IPS-20b (cell line): ENCODE results near the gene KCNQ1.

Experiments used
- H3K27ac ChIP-seq: one replicate; pipeline ENCODE4 v1.5.1; 2013; ENCODE audit warnings: low read length
- H3K27me3 ChIP-seq: 2 replicates; pipeline ENCODE4 v1.6.1; 2013; ENCODE audit warnings: mild to moderate bottlenecking, low read length, inconsistent platforms; ENCODE audit not compliant: insufficient read depth
- H3K36me3 ChIP-seq: 2 replicates; pipeline ENCODE4 v1.6.1; 2013; ENCODE audit warnings: low read depth, mild to moderate bottlenecking, inconsistent platforms, low read length, moderate library complexity; ENCODE audit not compliant: insufficient read depth
- H3K4me1 ChIP-seq: 2 replicates; pipeline ENCODE4 v1.6.1; 2013; ENCODE audit warnings: mild to moderate bottlenecking, control low read depth, inconsistent platforms, low read length, moderate library complexity; ENCODE audit not compliant: insufficient read depth
- H3K4me3 ChIP-seq: 2 replicates; pipeline ENCODE4 v1.5.1; 2013; ENCODE audit warnings: mild to moderate bottlenecking, low read length, inconsistent platforms
- H3K9ac ChIP-seq: 2 replicates; pipeline ENCODE4 v1.6.1; 2013; ENCODE audit warnings: low read depth, mild to moderate bottlenecking, inconsistent platforms, low read length, moderate library complexity
- H3K9me3 ChIP-seq: 2 replicates; pipeline ENCODE4 v1.6.1; 2013; ENCODE audit warnings: mild to moderate bottlenecking, low read depth, low read length, inconsistent platforms; ENCODE audit not compliant: insufficient read depth

KCNQ1 gene

DNA sequence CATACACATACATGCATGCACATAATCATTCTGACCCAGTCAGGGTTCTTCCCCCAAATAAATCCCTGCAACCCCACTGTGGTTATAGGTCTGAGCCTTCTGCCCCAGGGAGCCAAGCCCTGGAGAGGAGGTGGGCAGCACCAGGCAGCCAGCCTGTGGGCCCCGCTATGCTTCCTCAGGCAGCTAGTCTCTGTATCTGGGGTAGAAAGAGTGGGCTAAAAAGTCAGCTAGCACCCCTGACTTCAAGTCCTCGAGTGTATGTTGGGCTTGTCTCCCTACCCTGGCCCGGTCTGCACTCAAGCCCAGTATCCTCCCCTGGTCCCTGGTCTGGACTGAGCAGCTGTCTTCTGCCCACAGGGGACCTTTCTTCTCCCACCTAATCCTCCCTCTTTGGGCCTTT is 226.9 kb downstream of the KCNQ1 start:
- H3K27me3 ChIP-seq = no peaks in the 10 kb centered on the region
- H3K4me1 ChIP-seq = no peaks in the 10 kb centered on the region; the same call in 1 of the 2 replicates

GRCh38 chr11:2672553-2673249 is 227.9 kb downstream of the KCNQ1 start:
- Histone ChIP-seq H3K4me1 (no peaks in the 10 kb centered on the region; the same call in 1 of the 2 replicates), H3K9me3 (no peaks in the 10 kb centered on the region), H3K27me3 (no peaks in the 10 kb centered on the region), H3K9ac (no peak overlapping the region), H3K36me3 (peaks cover 8% of the 10 kb centered on the region), H3K27ac (no peak overlapping the region), H3K4me3 (no peak overlapping the region)

More for the DNA sequence above, 226.9 kb downstream of the KCNQ1 start:
- H3K4me3 ChIP-seq = no peak overlapping the region
- H3K9me3 ChIP-seq = no peaks in the 10 kb centered on the region
- H3K27ac ChIP-seq = no peak overlapping the region
- H3K9ac ChIP-seq = no peak overlapping the region
- peaks cover 8% of the 10 kb centered on the region for H3K36me3 ChIP-seq

GRCh38 chr11:2673250-2673610 is 228.4 kb downstream of the KCNQ1 start:
- Histone ChIP-seq H3K4me1 (no peaks in the 10 kb centered on the region; the same call in 1 of the 2 replicates), H3K4me3 (no peak overlapping the region), H3K36me3 (peaks cover 8% of the 10 kb centered on the region), H3K9me3 (no peaks in the 10 kb centered on the region), H3K9ac (no peak overlapping the region), H3K27ac (no peak overlapping the region), H3K27me3 (no peaks in the 10 kb centered on the region)

GRCh38 chr11:2673871-2674471 is 229.2 kb downstream of the KCNQ1 start:
- no peaks in the 10 kb centered on the region for H3K27me3 ChIP-seq

GRCh38 chr11:2674658-2675131 is 229.9 kb downstream of the KCNQ1 start:
- H3K36me3 ChIP-seq = no peaks in the 10 kb centered on the region
- H3K27me3 ChIP-seq = no peaks in the 10 kb centered on the region
- H3K9me3 ChIP-seq = no peaks in the 10 kb centered on the region
- no peak overlapping the region for H3K4me3 ChIP-seq
- H3K27ac ChIP-seq = no peak overlapping the region
- H3K4me1 ChIP-seq = no peaks in the 10 kb centered on the region; the same call in 1 of the 2 replicates
- no peak overlapping the region for H3K9ac ChIP-seq

More at GRCh38 chr11:2673871-2674471, 229.2 kb downstream of the KCNQ1 start:
- Histone ChIP-seq H3K36me3 (peaks cover 6% of the 10 kb centered on the region), H3K9ac (no peak overlapping the region), H3K27ac (no peak overlapping the region), H3K4me1 (no peaks in the 10 kb centered on the region; the same call in 1 of the 2 replicates), H3K9me3 (no peaks in the 10 kb centered on the region), H3K4me3 (no peak overlapping the region)

GRCh38 chr11:2675540-2675939 is 230.7 kb downstream of the KCNQ1 start:
- H3K9ac ChIP-seq = no peak overlapping the region
- H3K4me1 ChIP-seq = no peaks in the 10 kb centered on the region; the same call in 1 of the 2 replicates
- no peaks in the 10 kb centered on the region for H3K9me3 ChIP-seq
- no peaks in the 10 kb centered on the region for H3K27me3 ChIP-seq
- H3K36me3 ChIP-seq = no peaks in the 10 kb centered on the region
- no peak overlapping the region for H3K4me3 ChIP-seq
- no peak overlapping the region for H3K27ac ChIP-seq

DNA sequence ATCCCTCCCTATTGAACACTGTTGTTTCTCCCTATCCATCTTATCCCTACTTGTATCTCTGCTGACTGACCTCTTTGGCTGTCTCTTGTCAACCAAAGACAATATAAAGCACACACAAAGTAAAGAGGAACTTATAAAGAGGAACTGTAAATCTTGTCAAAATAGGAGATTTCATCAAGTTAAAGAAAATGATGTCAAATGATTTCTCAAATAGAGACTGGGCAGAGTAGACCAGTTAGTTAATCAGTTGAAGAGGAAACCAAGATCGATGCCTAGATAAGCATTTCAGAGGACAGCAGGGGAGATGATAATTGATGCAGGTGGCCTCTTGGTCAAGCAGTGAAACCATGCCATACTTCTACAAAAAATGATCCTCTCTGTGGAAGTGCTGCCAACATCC is 232.3 kb downstream of the KCNQ1 start:
- H3K36me3 ChIP-seq = no peaks in the 10 kb centered on the region
- peaks cover 4% of the 10 kb centered on the region; the same call in 1 of the 2 replicates for H3K27me3 ChIP-seq
- H3K9me3 ChIP-seq = no peaks in the 10 kb centered on the region
- no peaks in the 10 kb centered on the region; the same call in 1 of the 2 replicates for H3K4me1 ChIP-seq
- H3K4me3 ChIP-seq = no peak overlapping the region
- no peak overlapping the region for H3K9ac ChIP-seq
- no peak overlapping the region for H3K27ac ChIP-seq

- Histone ChIP-seq H3K27ac (no peak overlapping the region), H3K4me3 (no peak overlapping the region), H3K9me3 (no peaks in the 10 kb centered on the region), H3K4me1 (peaks cover 9% of the 10 kb centered on the region; the same call in 1 of the 2 replicates), H3K9ac (no peak overlapping the region), H3K27me3 (peaks cover 4% of the 10 kb centered on the region; the same call in 1 of the 2 replicates), H3K36me3 (no peaks in the 10 kb centered on the region)
Observed at GRCh38 chr11:2678396-2678795, 233.6 kb downstream of the KCNQ1 start.

DNA sequence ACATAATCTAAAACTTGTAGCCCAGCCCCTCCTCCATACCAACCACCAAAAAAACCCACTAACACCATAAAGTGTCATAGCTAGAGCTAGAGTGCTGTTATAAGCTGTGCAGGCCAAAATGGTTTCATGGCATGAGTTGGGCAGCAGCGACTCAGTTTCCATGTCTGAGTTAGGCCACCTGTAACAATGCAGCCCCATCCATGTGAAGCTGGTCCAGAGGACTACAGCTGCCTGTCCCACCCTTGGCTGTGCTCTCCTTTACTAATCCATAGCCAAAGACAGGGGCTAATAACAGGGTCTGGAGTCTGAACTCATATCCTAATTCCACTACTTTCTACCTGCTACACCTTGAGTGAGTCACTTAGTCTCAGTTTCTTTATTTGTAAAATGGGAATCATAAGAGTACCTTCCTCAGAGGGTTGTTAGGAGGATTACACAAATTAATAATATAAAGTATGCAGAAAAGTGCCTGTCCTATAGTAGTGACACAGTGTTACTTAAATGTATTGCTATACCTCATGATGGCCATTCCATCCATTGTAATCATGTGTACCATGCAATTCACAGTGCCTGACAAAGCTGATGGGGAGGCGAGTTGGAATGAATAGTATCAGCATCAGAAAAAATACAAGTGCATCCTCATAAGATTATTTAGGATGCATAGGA is 234.3 kb downstream of the KCNQ1 start:
- H3K4me3 ChIP-seq = no peak overlapping the region
- H3K9me3 ChIP-seq = no peaks in the 10 kb centered on the region
- peaks cover 11% of the 10 kb centered on the region; the same call in 1 of the 2 replicates for H3K4me1 ChIP-seq
- H3K9ac ChIP-seq = no peak overlapping the region
- H3K36me3 ChIP-seq = no peaks in the 10 kb centered on the region
- H3K27me3 ChIP-seq = peaks cover 4% of the 10 kb centered on the region; the same call in 1 of the 2 replicates
- no peak overlapping the region for H3K27ac ChIP-seq

- H3K9ac ChIP-seq = no peak overlapping the region
- peaks cover 6% of the 10 kb centered on the region; the same call in 1 of the 2 replicates for H3K36me3 ChIP-seq
- H3K27ac ChIP-seq = no peak overlapping the region
- no peaks in the 10 kb centered on the region for H3K9me3 ChIP-seq
- peaks cover 4% of the 10 kb centered on the region for H3K27me3 ChIP-seq
- H3K4me3 ChIP-seq = no peak overlapping the region
- peaks cover 15% of the 10 kb centered on the region; the same call in 1 of the 2 replicates for H3K4me1 ChIP-seq
Observed at GRCh38 chr11:2681408-2682145, 236.8 kb downstream of the KCNQ1 start.

GRCh38 chr11:2683806-2684205 is 239.0 kb downstream of the KCNQ1 start:
- H3K4me3 ChIP-seq = no peak overlapping the region
- H3K9me3 ChIP-seq = no peaks in the 10 kb centered on the region
- peaks cover 29% of the 10 kb centered on the region; the same call in 1 of the 2 replicates for H3K4me1 ChIP-seq
- peaks cover 6% of the 10 kb centered on the region; the same call in 1 of the 2 replicates for H3K36me3 ChIP-seq
- no peak overlapping the region for H3K9ac ChIP-seq
- H3K27ac ChIP-seq = no peak overlapping the region
- H3K27me3 ChIP-seq = peaks cover 8% of the 10 kb centered on the region
